Measurements from ENCODE around the gene PSMB2.

- no peak for TF ChIP-seq ELF4 (IDR thresholded peaks at IDR 0.05)
- TF ChIP-seq FOXK2 (IDR thresholded peaks at IDR 0.05) = no peak
- no peak for TF ChIP-seq FOXM1 (IDR thresholded peaks at IDR 0.05; ENCODE audit: borderline replicate concordance)
- TF ChIP-seq L3MBTL2 (conservative IDR thresholded peaks at IDR 0.05) = no peak
Observed at GRCh38 chr1:35572296-35572695, 69.0 kb downstream of the PSMB2 start.

Measured in HEK293T (cell line).